K562 (cell line): ENCODE measurements around the gene ZNF143. TPM values are rescaled to one million over a fixed set of nuclear protein-coding genes. Genes with fewer than 3 reads are reported as not detected.

Experiments used
- BCOR ChIP-seq: fragments of 450-650 bp; IDR thresholded peaks from 2 replicates; pipeline ENCODE4 v1.6.1; 2016
- BRCA1 ChIP-seq, 2 experiments: fragments of 450-650 bp in 1 of 2; sonication (generic) in 1 of 2; formaldehyde crosslinking in 1 of 2; IDR thresholded peaks; 2 replicates each; pipeline versions ENCODE4 v1.5.0 to v1.6.1; 2017 to 2020; ENCODE audit warnings: mild to moderate bottlenecking in 1 of 2, missing genetic modification reagents in 1 of 2
- CHD4 ChIP-seq: fragments of 200-600 bp; sonication (generic); IDR thresholded peaks from 3 replicates; pipeline ENCODE4 v1.6.1; 2012; ENCODE audit warnings: low read depth, mild to moderate bottlenecking, mixed read lengths, low read length, inconsistent platforms; ENCODE audit not compliant: insufficient read depth, insufficient replicate concordance, poor library complexity, severe bottlenecking
- CREM ChIP-seq: IDR thresholded peaks from 2 replicates; pipeline ENCODE4 v1.6.1; 2014; ENCODE audit warnings: antibody characterized with exemption, low read depth
- DMBX1 ChIP-seq: fragments of 250-450 bp; sonication (Bioruptor Pico); IDR thresholded peaks from 2 replicates; pipeline ENCODE4 v1.8.0; 2022; ENCODE audit warnings: inconsistent platforms, mild to moderate bottlenecking, moderate library complexity, borderline replicate concordance
- GATA2 ChIP-seq: sonication (generic); formaldehyde crosslinking; IDR thresholded peaks from 2 replicates; pipeline ENCODE4 v1.4.0; 2020; ENCODE audit warnings: mild to moderate bottlenecking, missing genetic modification reagents
- HDAC6 ChIP-seq: IDR thresholded peaks from 2 replicates; pipeline ENCODE4 v1.6.1; 2012; ENCODE audit warnings: low read depth, mild to moderate bottlenecking, control low read depth, inconsistent platforms, low read length, moderate library complexity
- HNRNPH1 ChIP-seq: fragments of 200-400 bp; formaldehyde crosslinking; optimal IDR thresholded peaks from 2 replicates; pipeline ENCODE3; 2017; ENCODE audit warnings: low read depth, mild to moderate bottlenecking, low read length, moderate library complexity
- NFRKB ChIP-seq: fragments of 450-650 bp; IDR thresholded peaks from 2 replicates; pipeline ENCODE4 v1.6.1; 2016; ENCODE audit warnings: low read depth
- PHB2 ChIP-seq: fragments of 450-650 bp; IDR thresholded peaks from 2 replicates; pipeline ENCODE4 v1.6.1; 2017; ENCODE audit warnings: low read depth
- SIRT6 ChIP-seq: IDR thresholded peaks from one replicate; pipeline ENCODE4 v1.6.1; 2012; ENCODE audit warnings: low read depth, mild to moderate bottlenecking, control low read depth, inconsistent platforms, low read length, moderate library complexity
- TGIF2 ChIP-seq: sonication (generic); formaldehyde crosslinking; IDR thresholded peaks from 2 replicates; pipeline ENCODE4 v1.8.1; 2022; ENCODE audit warnings: mild to moderate bottlenecking, missing genetic modification reagents, moderate library complexity
- ZNF217 ChIP-seq: sonication (generic); formaldehyde crosslinking; IDR thresholded peaks from 2 replicates; pipeline ENCODE4 v1.8.0; 2022; ENCODE audit warnings: mild to moderate bottlenecking, missing genetic modification reagents
- ZNF316 ChIP-seq: fragments of 450-650 bp; IDR thresholded peaks from 2 replicates; pipeline ENCODE4 v1.6.1; 2016
- ZNF507 ChIP-seq: conservative IDR thresholded peaks from 2 replicates; pipeline ENCODE4 v1.6.1; 2017; ENCODE audit warnings: missing genetic modification characterization, missing compliant biosample characterization
- polyA plus RNA-seq, 8 experiments: library from polyadenylated mRNA; depleted of rRNA in 4 of 8; stranded (reverse) in 5 of 8; unstranded in 3 of 8; fragments of >200 nt; fragmentation: Nextera tagmentation in 2 of 8; fragmentation: Illumina TruSeq in 1 of 8; extraction: Ambion mirVana in 2 of 8; extraction: Trizol in 1 of 8; gene quantifications; 2 replicates each; pipeline versions ENCODE4 v1.2.1 to v1.2.3, GENCODE V29; 2011 to 2014; ENCODE audit warnings: inconsistent platforms in 1 of 8, missing spikeins in 1 of 8
- total RNA-seq, 7 experiments: library from RNA; depleted of rRNA in 6 of 7; stranded (reverse); fragments of >200 nt in 6 of 7; fragmentation: Illumina TruSeq in 2 of 7; extraction: Trizol in 2 of 7; gene quantifications; 2 replicates each; pipeline versions ENCODE4 v1.2.1 to v1.2.3, GENCODE V29; 2011 to 2021; ENCODE audit warnings: low replicate concordance in 1 of 7
- TF ChIP-seq, protein P1 (sequence below): fragments of 450-650 bp; IDR thresholded peaks from 2 replicates; pipeline ENCODE4 v1.6.1; 2014; ENCODE audit warnings: low read depth, mild to moderate bottlenecking, moderate library complexity, borderline replicate concordance
- TF ChIP-seq, protein P2 (sequence below): fragments of 250-450 bp; sonication (Bioruptor Pico); IDR thresholded peaks from 2 replicates; pipeline ENCODE4 v1.5.0; 2022; ENCODE audit warnings: mild to moderate bottlenecking
- TF ChIP-seq, protein P3 (sequence below): IDR thresholded peaks from 2 replicates; pipeline ENCODE4 v1.6.1; 2012; ENCODE audit warnings: low read depth, low read length, improper control_type of control experiment, borderline replicate concordance
- TF ChIP-seq, protein P4 (sequence below): fragments of 450-650 bp; formaldehyde crosslinking; IDR thresholded peaks from 2 replicates; pipeline ENCODE4 v1.4.0; 2020; ENCODE audit warnings: mild to moderate bottlenecking, moderate library complexity
- TF ChIP-seq, protein P5 (sequence below): fragments of 450-650 bp; formaldehyde crosslinking; IDR thresholded peaks from 2 replicates; pipeline ENCODE4 v1.4.0; 2020; ENCODE audit warnings: mild to moderate bottlenecking, moderate library complexity

ZNF143 gene
- total and polyA plus RNA-seq, 9 of the 15 experiments (the other 6 are each of a cell fraction or from before 2014, with no cell fraction given): 18.4 to 58.5 (median 27.1) TPM

DNA sequence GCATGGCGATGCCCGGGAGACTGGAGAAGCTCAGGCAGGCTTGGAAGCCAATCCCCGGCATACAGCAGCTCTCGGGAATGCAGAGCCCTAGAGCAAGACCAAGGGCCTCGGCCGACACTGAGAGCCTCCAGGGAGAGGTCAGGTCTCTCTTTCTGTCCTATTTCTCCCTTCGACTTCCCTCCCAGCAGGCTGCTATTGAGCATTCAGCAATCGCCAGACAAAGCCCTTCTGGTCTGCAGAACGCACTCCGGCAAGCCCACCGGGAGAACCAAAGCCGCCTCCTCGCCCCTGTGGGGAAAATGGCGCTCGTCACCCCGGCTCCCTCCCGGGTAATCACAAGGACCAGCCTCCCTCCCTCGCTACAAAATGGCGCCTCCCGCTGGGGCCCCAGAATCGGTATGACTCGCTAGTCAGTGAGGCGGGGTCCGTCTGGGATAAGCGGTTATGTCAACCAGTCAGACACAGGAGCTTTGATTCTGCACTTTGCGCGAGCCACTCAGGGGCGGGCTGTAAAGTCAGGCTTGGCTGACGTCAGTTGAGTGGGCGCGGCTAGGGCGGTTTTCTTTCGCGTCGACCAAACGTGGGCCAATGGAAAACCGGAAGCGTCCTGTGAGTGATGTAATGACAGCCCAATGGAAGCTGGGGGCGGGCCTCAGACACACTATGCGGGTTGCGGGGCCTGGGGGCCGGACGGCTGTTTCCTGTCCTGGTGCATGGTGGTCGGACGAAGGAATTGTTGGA is at the start of gene ZNF143 (continued):
- TF ChIP-seq, protein P1, sequence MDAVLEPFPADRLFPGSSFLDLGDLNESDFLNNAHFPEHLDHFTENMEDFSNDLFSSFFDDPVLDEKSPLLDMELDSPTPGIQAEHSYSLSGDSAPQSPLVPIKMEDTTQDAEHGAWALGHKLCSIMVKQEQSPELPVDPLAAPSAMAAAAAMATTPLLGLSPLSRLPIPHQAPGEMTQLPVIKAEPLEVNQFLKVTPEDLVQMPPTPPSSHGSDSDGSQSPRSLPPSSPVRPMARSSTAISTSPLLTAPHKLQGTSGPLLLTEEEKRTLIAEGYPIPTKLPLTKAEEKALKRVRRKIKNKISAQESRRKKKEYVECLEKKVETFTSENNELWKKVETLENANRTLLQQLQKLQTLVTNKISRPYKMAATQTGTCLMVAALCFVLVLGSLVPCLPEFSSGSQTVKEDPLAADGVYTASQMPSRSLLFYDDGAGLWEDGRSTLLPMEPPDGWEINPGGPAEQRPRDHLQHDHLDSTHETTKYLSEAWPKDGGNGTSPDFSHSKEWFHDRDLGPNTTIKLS: peak; percentile 47; the same call in 1 of the 2 replicates
- TF ChIP-seq, protein P2, sequence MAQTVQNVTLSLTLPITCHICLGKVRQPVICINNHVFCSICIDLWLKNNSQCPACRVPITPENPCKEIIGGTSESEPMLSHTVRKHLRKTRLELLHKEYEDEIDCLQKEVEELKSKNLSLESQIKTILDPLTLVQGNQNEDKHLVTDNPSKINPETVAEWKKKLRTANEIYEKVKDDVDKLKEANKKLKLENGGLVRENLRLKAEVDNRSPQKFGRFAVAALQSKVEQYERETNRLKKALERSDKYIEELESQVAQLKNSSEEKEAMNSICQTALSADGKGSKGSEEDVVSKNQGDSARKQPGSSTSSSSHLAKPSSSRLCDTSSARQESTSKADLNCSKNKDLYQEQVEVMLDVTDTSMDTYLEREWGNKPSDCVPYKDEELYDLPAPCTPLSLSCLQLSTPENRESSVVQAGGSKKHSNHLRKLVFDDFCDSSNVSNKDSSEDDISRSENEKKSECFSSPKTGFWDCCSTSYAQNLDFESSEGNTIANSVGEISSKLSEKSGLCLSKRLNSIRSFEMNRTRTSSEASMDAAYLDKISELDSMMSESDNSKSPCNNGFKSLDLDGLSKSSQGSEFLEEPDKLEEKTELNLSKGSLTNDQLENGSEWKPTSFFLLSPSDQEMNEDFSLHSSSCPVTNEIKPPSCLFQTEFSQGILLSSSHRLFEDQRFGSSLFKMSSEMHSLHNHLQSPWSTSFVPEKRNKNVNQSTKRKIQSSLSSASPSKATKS (CRISPR knock-in tag): no peak
- TF ChIP-seq ZNF217 (CRISPR knock-in tag) (no peak), CREM (peak; percentile 96), DMBX1 (peak; percentile 53; the same call in 1 of the 2 replicates), BCOR (peak; percentile 38; the same call in 1 of the 2 replicates), ZNF507 (tag) (no peak), PHB2 (no peak), BRCA1 (IDR thresholded peaks at IDR 0.05) (no peak), BRCA1 (CRISPR knock-in tag; IDR thresholded peaks at IDR 0.05) (no peak), HDAC6 (no peak), CHD4 (no peak), SIRT6 (no peak), ZNF316 (0 out of 2 replicates have a peak, but pooled peaks have one; percentile 7), GATA2 (CRISPR knock-in tag) (no peak), TGIF2 (CRISPR knock-in tag) (no peak), HNRNPH1 (no peak), NFRKB (peak; percentile 100)
- TF ChIP-seq, protein P3, sequence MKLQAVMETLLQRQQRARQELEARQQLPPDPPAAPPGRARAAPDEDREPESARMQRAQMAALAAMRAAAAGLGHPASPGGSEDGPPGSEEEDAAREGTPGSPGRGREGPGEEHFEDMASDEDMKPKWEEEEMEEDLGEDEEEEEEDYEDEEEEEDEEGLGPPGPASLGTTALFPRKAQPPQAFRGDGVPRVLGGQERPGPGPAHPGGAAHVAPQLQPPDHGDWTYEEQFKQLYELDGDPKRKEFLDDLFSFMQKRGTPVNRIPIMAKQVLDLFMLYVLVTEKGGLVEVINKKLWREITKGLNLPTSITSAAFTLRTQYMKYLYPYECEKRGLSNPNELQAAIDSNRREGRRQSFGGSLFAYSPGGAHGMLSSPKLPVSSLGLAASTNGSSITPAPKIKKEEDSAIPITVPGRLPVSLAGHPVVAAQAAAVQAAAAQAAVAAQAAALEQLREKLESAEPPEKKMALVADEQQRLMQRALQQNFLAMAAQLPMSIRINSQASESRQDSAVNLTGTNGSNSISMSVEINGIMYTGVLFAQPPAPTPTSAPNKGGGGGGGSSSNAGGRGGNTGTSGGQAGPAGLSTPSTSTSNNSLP: peak; percentile 38; the same call in 1 of the 2 replicates
- TF ChIP-seq, protein P4, sequence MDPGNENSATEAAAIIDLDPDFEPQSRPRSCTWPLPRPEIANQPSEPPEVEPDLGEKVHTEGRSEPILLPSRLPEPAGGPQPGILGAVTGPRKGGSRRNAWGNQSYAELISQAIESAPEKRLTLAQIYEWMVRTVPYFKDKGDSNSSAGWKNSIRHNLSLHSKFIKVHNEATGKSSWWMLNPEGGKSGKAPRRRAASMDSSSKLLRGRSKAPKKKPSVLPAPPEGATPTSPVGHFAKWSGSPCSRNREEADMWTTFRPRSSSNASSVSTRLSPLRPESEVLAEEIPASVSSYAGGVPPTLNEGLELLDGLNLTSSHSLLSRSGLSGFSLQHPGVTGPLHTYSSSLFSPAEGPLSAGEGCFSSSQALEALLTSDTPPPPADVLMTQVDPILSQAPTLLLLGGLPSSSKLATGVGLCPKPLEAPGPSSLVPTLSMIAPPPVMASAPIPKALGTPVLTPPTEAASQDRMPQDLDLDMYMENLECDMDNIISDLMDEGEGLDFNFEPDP (CRISPR knock-in tag): no peak
- TF ChIP-seq, protein P5, sequence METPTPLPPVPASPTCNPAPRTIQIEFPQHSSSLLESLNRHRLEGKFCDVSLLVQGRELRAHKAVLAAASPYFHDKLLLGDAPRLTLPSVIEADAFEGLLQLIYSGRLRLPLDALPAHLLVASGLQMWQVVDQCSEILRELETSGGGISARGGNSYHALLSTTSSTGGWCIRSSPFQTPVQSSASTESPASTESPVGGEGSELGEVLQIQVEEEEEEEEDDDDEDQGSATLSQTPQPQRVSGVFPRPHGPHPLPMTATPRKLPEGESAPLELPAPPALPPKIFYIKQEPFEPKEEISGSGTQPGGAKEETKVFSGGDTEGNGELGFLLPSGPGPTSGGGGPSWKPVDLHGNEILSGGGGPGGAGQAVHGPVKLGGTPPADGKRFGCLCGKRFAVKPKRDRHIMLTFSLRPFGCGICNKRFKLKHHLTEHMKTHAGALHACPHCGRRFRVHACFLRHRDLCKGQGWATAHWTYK (CRISPR knock-in tag): peak; percentile 70; the same call in 1 of the 2 replicates
